K562 (cell line): ENCODE data around the gene LPAR3. TPM values are rescaled to one million over a fixed set of nuclear protein-coding genes. Genes with fewer than 3 reads are reported as not detected.
A peak's percentile ranks its signal among the peaks of the same experiment; 100 is the strongest.

ENCODE experiments used
- NFIC ChIP-seq: fragments of 450-650 bp; IDR thresholded peaks from 2 replicates; pipeline ENCODE4 v1.6.1; 2017; ENCODE audit warnings: mild to moderate bottlenecking, inconsistent platforms
- ZBTB40 ChIP-seq, 2 experiments: fragments of 450-650 bp in 1 of 2; sonication (generic) in 1 of 2; formaldehyde crosslinking in 1 of 2; IDR thresholded peaks; 2 replicates each; pipeline versions ENCODE4 v1.7.1 to v1.9.0; 2016 to 2022; ENCODE audit warnings: inconsistent platforms in 1 of 2, mild to moderate bottlenecking in 1 of 2, missing genetic modification reagents in 1 of 2
- polyA plus RNA-seq, 8 experiments: library from polyadenylated mRNA; depleted of rRNA in 4 of 8; stranded (reverse) in 5 of 8; unstranded in 3 of 8; fragments of >200 nt; fragmentation: Nextera tagmentation in 2 of 8; fragmentation: Illumina TruSeq in 1 of 8; extraction: Ambion mirVana in 2 of 8; extraction: Trizol in 1 of 8; gene quantifications; 2 replicates each; pipeline versions ENCODE4 v1.2.1 to v1.2.3, GENCODE V29; 2011 to 2014; ENCODE audit warnings: inconsistent platforms in 1 of 8, missing spikeins in 1 of 8
- total RNA-seq, 7 experiments: library from RNA; depleted of rRNA in 6 of 7; stranded (reverse); fragments of >200 nt in 6 of 7; fragmentation: Illumina TruSeq in 2 of 7; extraction: Trizol in 2 of 7; gene quantifications; 2 replicates each; pipeline versions ENCODE4 v1.2.1 to v1.2.3, GENCODE V29; 2011 to 2021; ENCODE audit warnings: low replicate concordance in 1 of 7

Gene LPAR3
- total and polyA plus RNA-seq, 9 of the 15 experiments (the other 6 are each of a cell fraction or from before 2014, with no cell fraction given) = 0.11 TPM; not detected in 8

GRCh38 chr1:84772428-84772943 is 120.5 kb downstream of the LPAR3 start (continued):
- TF ChIP-seq ZBTB40 (IDR thresholded peaks at IDR 0.05) (no peak), ZBTB40 (CRISPR knock-in tag; IDR thresholded peaks at IDR 0.05) (no peak), NFIC (peak; percentile 56)
